Endothelial cell of umbilical vein (primary cell): ENCODE data around the gene CCDC88B. TPM values are rescaled to one million over a fixed set of nuclear protein-coding genes. Genes with fewer than 3 reads are reported as not detected.

Source experiments
- BruUV-seq: library from RNA; stranded (reverse); fragments of 400-500 nt; replicated peaks from 2 replicates; lab custom pipeline; 2021; lab: Mats Ljungman, UMichigan
- CTCF ChIA-PET: fragments of 300-600, 350-600 bp; sonication (Branson Sonifier 250); formaldehyde crosslinking; loops from one replicate; lab custom pipeline; 2021; ENCODE audit warnings: antibody characterized with exemption, inconsistent platforms; lab: Charles Lee
- POLR2A ChIA-PET: fragments of 300-600, 350-600 bp; sonication (Branson Sonifier 250); formaldehyde crosslinking; loops from one replicate; lab custom pipeline; 2021; ENCODE audit warnings: antibody characterized with exemption, inconsistent platforms; lab: Charles Lee
- DNase-seq: peaks from one replicate; pipeline ENCODE4 v3.0.0-alpha.2; 2011; ENCODE audit warnings: low read depth, low spot score
- FAIRE-seq: peaks from 2 replicates; lab custom pipeline; 2011; peaks lifted over from hg19 to GRCh38; lab: Jason Lieb, UNC
- H2AFZ ChIP-seq: 2 replicates; pipeline ENCODE4 v1.6.0; 2012; ENCODE audit warnings: low read depth, low read length, control low read depth, inconsistent platforms
- H3K27ac ChIP-seq: 2 replicates; pipeline ENCODE4 v1.5.1; 2011; ENCODE audit warnings: low read depth, mild to moderate bottlenecking, control low read depth, low read length, moderate library complexity; ENCODE audit not compliant: insufficient read depth
- H3K27me3 ChIP-seq, 2 experiments: 2 replicates each; pipeline versions ENCODE4 v1.6.0 to v1.6.1; 2011; ENCODE audit warnings: low read length in 2 of 2, mixed read lengths in 1 of 2; ENCODE audit not compliant: control insufficient read depth in 2 of 2, insufficient read depth in 2 of 2
- H3K36me3 ChIP-seq, 2 experiments: 2 replicates in 1 of 2; 3 replicates in 1 of 2; pipeline ENCODE4 v1.5.1; 2011; ENCODE audit warnings: low read length in 2 of 2, mild to moderate bottlenecking in 1 of 2, moderate library complexity in 1 of 2; ENCODE audit not compliant: control insufficient read depth in 2 of 2, insufficient read depth in 2 of 2; ENCODE audit errors: extremely low read depth in 1 of 2
- H3K4me1 ChIP-seq: 3 replicates; pipeline ENCODE4 v1.5.1; 2011; ENCODE audit warnings: mild to moderate bottlenecking, low read length; ENCODE audit not compliant: control insufficient read depth, insufficient read depth; ENCODE audit errors: extremely low read depth
- H3K4me2 ChIP-seq: 2 replicates; pipeline ENCODE4 v1.6.1; 2011; ENCODE audit warnings: low read length, control low read depth, mixed read lengths; ENCODE audit not compliant: insufficient read depth
- H3K4me3 ChIP-seq, 3 experiments: fragments of 200-600 bp in 1 of 3; sonication (generic), shearing (Covaris generic) in 1 of 3; replicated peaks in 1 of 3; 2 replicates each; pipeline ENCODE4 v1.5.1; 2011 to 2016; ENCODE audit warnings: control low read depth in 3 of 3, low read length in 3 of 3, mild to moderate bottlenecking in 2 of 3, inconsistent platforms in 1 of 3, low read depth in 1 of 3, moderate library complexity in 1 of 3; ENCODE audit not compliant: insufficient read depth in 1 of 3
- H3K79me2 ChIP-seq: 2 replicates; pipeline ENCODE4 v1.6.0; 2012; ENCODE audit warnings: low read length, inconsistent platforms; ENCODE audit not compliant: control insufficient read depth, insufficient read depth
- H3K9ac ChIP-seq: replicated peaks from 2 replicates; pipeline ENCODE3; 2011; ENCODE audit warnings: low read length, control low read depth; ENCODE audit not compliant: insufficient read depth; ENCODE audit errors: extremely low read depth
- H3K9me1 ChIP-seq: replicated peaks from 3 replicates; pipeline ENCODE4 v1.6.0; 2011; ENCODE audit warnings: mild to moderate bottlenecking, low read length; ENCODE audit not compliant: control insufficient read depth, insufficient read depth; ENCODE audit errors: extremely low read depth
- H3K9me3 ChIP-seq: replicated peaks from 2 replicates; pipeline ENCODE4 v1.5.1; 2012; ENCODE audit warnings: low read length, inconsistent platforms; ENCODE audit not compliant: control insufficient read depth, insufficient read depth
- H4K20me1 ChIP-seq: replicated peaks from 2 replicates; pipeline ENCODE3; 2011; ENCODE audit warnings: mild to moderate bottlenecking, low read length; ENCODE audit not compliant: control insufficient read depth, insufficient read depth; ENCODE audit errors: extremely low read depth
- CTCF ChIP-seq, 2 donors: IDR thresholded peaks; 1 replicate in 1 of 2; 2 replicates in 1 of 2; pipeline ENCODE4 v1.5.1; 2011; ENCODE audit warnings: low read length in 2 of 2, mild to moderate bottlenecking in 2 of 2, moderate library complexity in 2 of 2, control low read depth in 1 of 2, inconsistent platforms in 1 of 2, low read depth in 1 of 2; ENCODE audit not compliant: insufficient read depth in 1 of 2; ENCODE audit errors: extremely low read depth in 1 of 2
- EZH2 ChIP-seq: IDR thresholded peaks from 2 replicates; pipeline ENCODE4 v1.6.1; 2012; ENCODE audit warnings: borderline replicate concordance, low read depth, mild to moderate bottlenecking, moderate library complexity, low read length, inconsistent platforms; ENCODE audit not compliant: severe bottlenecking
- FOS ChIP-seq: IDR thresholded peaks from 2 replicates; pipeline ENCODE4 v1.6.1; 2011; ENCODE audit warnings: mild to moderate bottlenecking, low read length, moderate library complexity, borderline replicate concordance; ENCODE audit not compliant: insufficient read depth
- GATA2 ChIP-seq: IDR thresholded peaks from 2 replicates; pipeline ENCODE4 v1.7.0; 2011; ENCODE audit warnings: low read depth, mild to moderate bottlenecking, moderate library complexity, mixed read lengths, low read length; ENCODE audit not compliant: insufficient read length, insufficient read depth
- JUN ChIP-seq: IDR thresholded peaks from 2 replicates; pipeline ENCODE4 v1.6.1; 2011; ENCODE audit warnings: borderline replicate concordance, low read depth; ENCODE audit not compliant: insufficient read length, insufficient read depth
- MYC ChIP-seq: IDR thresholded peaks from one replicate; pipeline ENCODE4 v1.6.1; 2011; ENCODE audit warnings: mild to moderate bottlenecking, low read depth, low read length
- POLR2A ChIP-seq: IDR thresholded peaks from 2 replicates; pipeline ENCODE4 v1.6.1; 2012; ENCODE audit warnings: low read depth, mild to moderate bottlenecking, control low read depth, low read length
- POLR2AphosphoS5 ChIP-seq: IDR thresholded peaks from 2 replicates; pipeline ENCODE4 v1.6.1; 2012; ENCODE audit warnings: low read depth, mild to moderate bottlenecking, control low read depth, low read length, moderate library complexity; ENCODE audit not compliant: insufficient read depth
- dilution Hi-C: fragments of 300-500 bp; cut with MboI; formaldehyde crosslinking; loops from one replicate; pipeline ENCODE4 v1.15.0; 2019; ENCODE audit warnings: low sequenced_read_pairs; ENCODE audit not compliant: extremely low pct_ligation_motif_present
- intact Hi-C: fragments of 100-400 bp; cut with micrococcal nuclease; formaldehyde crosslinking; loops from one replicate; pipeline ENCODE4 v1.10.0; 2022
- polyA plus RNA-seq, 4 experiments: library from polyadenylated mRNA; depleted of rRNA in 3 of 4; stranded (reverse) in 3 of 4; unstranded in 1 of 4; fragments of >200 nt; gene quantifications; 2 replicates each; pipeline versions ENCODE4 v1.2.1 to v1.2.3, GENCODE V29; 2011 to 2012; ENCODE audit warnings: missing spikeins in 1 of 4
- total RNA-seq: library from RNA; stranded (reverse); gene quantifications from 2 replicates; pipeline ENCODE4 v1.2.3, GENCODE V29; 2021
- TF ChIP-seq, protein P1 (sequence below): IDR thresholded peaks from 2 replicates; pipeline ENCODE4 v1.6.1; 2011; ENCODE audit not compliant: insufficient read depth, insufficient read length

The CCDC88B gene
- total and polyA plus RNA-seq, 2 donors (not counting 3 experiments of a cell fraction or from before 2014, with no cell fraction given): 1.8 to 2.7 TPM

DNA sequence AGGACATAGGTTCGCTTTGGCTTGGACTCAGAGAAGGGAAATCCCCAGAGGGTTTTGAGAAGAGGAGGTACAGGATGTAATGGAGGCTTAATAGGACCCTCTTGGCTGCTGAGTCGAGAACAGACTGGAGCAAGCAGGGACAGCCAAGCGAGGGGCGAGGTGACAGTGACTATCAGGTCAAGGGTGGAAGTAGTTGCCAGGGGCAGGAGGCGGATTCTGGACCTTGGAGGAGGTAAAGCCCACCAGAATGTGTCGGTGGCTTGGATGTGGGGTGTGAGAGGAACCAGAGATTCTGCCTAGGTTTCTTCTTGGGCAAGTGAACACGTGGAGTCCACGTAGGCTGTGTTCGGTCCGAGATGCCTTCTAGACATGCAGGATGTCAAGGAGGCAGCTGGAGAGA is 27.1 kb upstream of the CCDC88B start:
- no peaks in the 10 kb centered on the region for H3K9me3 ChIP-seq
- H4K20me1 ChIP-seq: no peaks in the 10 kb centered on the region
- H3K27me3 ChIP-seq: no peaks in the 10 kb centered on the region
- dilution Hi-C loops: no loop called here
- DNase-seq: no peak
- TF ChIP-seq EZH2: no peak
- peaks cover 2 to 7% of the 10 kb centered on the region in 2 experiments for H3K36me3 ChIP-seq
- intact Hi-C loops: no loop called here
- no peak overlapping the region for H2AFZ ChIP-seq
- no peak overlapping the region for H3K9ac ChIP-seq
- FAIRE-seq: no peak
- peaks cover 2% of the 10 kb centered on the region for H3K79me2 ChIP-seq
- no peak overlapping the region for H3K27ac ChIP-seq
- no peaks in the 10 kb centered on the region for H3K9me1 ChIP-seq
- no peak overlapping the region for H3K4me2 ChIP-seq
- CTCF ChIA-PET: interaction anchor here (1.2 to 1.6 kb wide), 2 partner anchors 19 to 42 kb away, joined by 3 to 10 read pairs; no protein-coding TSS in a partner anchor
- POLR2A ChIA-PET: no interaction called here
- H3K4me1 ChIP-seq: peaks cover 4% of the 10 kb centered on the region
- H3K4me3 ChIP-seq: no peak overlapping the region
- no TSS peak for BruUV-seq

DNA sequence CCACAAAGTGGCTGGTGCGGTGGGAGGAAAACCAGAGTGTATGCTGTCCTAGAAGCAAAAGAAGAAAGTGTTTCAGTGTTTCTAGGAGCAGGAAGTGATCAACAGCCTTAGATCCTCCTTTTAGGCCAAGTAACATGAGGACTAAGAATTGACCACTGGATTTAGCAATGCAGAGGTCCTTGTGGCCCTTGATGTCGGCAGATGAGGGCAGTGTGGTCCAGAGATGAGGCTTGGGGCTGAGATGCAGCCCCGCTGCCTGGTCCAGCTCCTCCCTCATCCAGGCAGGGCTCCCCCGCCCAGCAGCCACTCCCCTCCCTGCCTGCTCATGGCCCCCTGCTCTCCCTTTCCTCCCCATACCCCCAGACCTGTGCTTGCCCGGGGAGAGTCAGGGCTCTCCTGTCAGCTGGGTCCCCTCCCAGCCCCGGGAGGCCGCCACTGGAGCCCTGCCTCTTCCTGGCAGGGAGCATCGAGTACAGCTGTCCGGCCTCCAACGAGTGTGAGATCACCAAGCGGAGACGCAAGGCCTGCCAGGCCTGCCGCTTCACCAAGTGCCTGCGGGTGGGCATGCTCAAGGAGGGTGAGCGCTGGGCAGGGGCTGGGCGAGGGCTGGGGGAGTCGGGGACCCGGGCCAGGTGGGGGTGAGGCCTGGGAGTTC is 26.4 kb upstream of the CCDC88B start:
- H3K9me3 ChIP-seq: no peaks in the 10 kb centered on the region
- H3K36me3 ChIP-seq: peaks cover 2 to 7% of the 10 kb centered on the region in 2 experiments
- ChIA-PET CTCF (interaction anchor here (1.2 to 1.6 kb wide), 2 partner anchors 18 to 41 kb away, joined by 3 to 10 read pairs; no protein-coding TSS in a partner anchor), POLR2A (no interaction called here)
- TF ChIP-seq POLR2AphosphoS5 (no peak), MYC (no peak), FOS (no peak), EZH2 (no peak), CTCF (IDR thresholded peaks at IDR 0.05; ENCODE audit: extremely low read depth in 1 of 2, insufficient read depth in 1 of 2, low read depth in 1 of 2, low read length in 2 of 2) (no peak), GATA2 (no peak), JUN (no peak), POLR2A (no peak)
- TF ChIP-seq, protein P1, sequence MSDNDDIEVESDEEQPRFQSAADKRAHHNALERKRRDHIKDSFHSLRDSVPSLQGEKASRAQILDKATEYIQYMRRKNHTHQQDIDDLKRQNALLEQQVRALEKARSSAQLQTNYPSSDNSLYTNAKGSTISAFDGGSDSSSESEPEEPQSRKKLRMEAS: no peak
- dilution Hi-C loops (no loop called here), intact Hi-C loops (no loop called here)
- H3K79me2 ChIP-seq: peaks cover 2% of the 10 kb centered on the region
- H3K9ac ChIP-seq: no peak overlapping the region
- H4K20me1 ChIP-seq: no peaks in the 10 kb centered on the region
- no peak for FAIRE-seq
- no TSS peak for BruUV-seq
- H3K27ac ChIP-seq: no peak overlapping the region
- no peak overlapping the region for H2AFZ ChIP-seq
- no peak overlapping the region for H3K4me2 ChIP-seq
- no peak for DNase-seq
- H3K4me1 ChIP-seq: peaks cover 4% of the 10 kb centered on the region
- H3K27me3 ChIP-seq: no peaks in the 10 kb centered on the region
- H3K4me3 ChIP-seq: no peak overlapping the region
- H3K9me1 ChIP-seq: no peaks in the 10 kb centered on the region
